ENCODE measurements around the gene ABHD15.

The ABHD15 gene

DNA sequence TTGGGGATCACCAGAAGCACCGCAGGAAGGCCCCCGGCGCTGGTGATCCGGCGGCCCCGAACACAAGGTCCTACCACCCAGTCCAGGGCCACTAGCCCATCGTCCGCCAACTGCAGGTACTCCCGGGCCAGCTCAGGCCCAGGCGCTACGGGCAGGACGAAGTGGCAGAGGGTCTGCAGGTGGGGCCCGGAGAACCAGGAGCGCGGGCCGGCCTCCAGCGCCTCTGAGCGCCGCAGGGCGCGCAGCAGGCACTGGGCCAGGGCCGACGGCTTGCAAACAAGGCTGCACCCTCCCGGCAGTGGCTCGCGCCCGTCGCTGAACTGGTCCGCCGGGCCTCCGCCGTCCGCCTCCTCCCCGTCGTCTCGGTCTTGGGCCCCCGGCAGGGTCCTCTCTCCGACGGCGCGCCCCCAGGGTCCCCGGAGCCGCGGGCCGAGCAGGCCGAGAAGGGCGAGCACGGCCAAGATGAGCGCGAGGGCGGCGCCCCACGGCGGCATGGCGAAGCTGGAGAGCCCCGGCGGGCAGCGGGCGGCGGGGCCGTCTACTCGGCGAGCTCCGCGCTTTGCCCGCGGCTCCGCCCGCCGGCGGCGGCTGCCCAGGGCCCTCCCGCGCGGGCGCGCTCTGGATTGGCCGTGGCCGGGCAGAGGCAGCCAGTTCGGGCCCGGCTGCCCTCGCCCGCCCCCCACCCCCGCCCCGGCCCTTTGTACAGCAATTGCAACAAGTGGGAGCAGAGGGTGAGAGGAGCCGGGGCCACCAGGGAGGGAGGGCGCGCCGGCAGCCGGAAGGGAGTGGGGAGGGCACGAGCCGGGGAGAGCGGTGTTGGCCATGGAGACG is at the start of gene ABHD15:
ABHD15 (minus strand) TSS at position 565 of the 831 bp plus-strand sequence; CDS start at position 494, 71 bp downstream.
- DNase-seq = peak; percentile 78

DNA sequence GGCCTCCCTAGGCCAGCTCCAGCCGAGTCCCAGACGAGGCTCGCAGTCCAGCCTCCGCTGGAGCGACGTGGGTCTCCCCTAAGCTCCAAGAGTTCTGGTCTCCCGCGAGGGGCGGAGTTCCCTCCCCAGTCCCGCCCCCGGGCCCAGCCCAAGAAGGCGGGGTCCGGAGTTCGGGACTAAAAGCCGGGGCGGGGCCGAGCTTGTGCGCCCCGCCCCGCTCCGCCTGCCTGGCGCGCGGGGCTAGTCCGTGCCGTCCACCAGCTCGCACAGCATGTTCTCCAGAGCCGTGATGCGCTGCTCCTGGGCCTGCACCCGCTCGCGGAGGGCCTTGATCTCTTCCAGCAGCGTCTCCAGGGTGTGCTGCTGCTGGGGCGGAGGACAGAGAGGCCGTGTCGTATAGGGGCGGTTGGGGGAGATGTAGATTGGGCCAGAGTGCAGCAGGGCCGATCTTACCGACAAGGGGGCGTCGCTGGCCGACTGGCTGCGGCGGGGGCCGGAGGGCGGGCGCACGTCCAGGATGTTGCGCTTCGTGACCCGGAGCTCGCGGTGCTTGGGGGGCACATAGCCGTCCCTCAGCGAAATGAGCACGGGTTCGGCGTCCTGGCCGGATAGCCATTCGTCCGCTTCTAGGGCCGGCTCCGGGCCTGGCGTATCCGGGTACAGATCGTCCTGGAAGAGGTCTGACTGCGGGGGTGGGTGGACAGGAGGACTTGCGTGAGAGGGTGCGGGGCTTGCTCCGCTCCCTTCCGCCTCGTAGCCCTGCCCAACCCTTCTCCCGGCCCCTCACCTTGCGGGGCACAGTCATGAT is 48.9 kb upstream of the ABHD15 start:
- DNase-seq = peak; percentile 90

GRCh38 chr17:29615048-29615385 is 48.2 kb upstream of the ABHD15 start:
- DNase-seq = peak; percentile 75

DNA sequence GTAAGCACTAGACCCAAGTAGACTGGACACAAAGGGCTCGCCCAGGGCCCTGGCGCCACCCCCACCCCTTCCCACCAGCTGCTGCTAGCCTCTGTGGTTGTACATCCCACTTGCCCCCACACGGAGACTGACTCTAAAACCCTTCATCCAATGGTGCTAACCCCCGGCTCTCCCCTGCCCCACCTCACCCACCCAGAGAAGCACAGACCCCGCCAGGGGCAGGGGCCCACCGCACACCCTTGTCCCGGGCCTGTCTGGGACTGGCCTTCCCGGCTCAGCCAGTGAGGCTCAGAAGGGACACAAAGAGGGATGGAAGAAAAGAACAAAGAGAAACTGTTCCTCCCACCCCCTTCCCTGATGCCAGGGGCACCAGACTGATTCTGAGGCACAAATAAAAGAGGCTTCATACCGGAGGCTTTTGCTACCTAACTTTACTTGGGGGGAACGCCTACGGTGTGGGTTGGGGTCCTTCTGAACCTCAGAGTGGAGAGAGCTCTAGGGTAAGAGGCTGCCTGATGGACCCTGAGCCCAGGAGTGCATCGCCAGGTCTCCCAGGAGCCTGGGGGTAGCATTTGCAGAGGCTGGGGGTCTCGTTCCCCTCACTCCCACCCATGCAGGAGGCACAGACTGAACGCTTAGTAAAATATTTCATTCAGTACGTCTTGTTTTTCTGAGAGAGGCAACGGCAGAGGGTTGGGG is 47.7 kb upstream of the ABHD15 start:
- DNase-seq = no peak

GRCh38 chr17:29613856-29614255 is 47.0 kb upstream of the ABHD15 start:
- DNase-seq = no peak

DNA sequence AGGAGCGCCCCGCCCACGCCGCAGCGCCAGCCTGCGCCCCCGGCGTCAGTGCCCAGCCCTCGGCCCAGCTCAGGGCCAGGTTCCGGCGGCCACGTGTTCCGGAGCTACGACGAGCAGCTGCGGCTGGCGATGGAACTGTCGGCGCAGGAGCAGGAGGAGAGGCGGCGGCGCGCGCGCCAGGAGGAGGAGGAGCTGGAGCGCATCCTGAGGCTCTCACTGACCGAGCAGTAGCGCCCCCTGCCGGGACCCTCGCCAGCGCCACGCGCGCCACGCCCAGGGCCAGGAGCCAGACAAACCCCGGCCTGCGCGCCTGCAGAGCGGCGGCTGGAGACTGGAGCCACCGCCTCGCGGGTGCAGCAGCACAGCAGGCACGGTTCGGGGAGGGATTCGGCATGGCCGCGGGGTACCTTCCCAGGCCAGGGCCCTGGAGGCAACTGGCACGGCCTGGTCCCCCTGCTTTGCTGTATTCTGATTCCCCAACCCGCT is 46.6 kb upstream of the ABHD15 start:
- peak; percentile 99 for DNase-seq

DNA sequence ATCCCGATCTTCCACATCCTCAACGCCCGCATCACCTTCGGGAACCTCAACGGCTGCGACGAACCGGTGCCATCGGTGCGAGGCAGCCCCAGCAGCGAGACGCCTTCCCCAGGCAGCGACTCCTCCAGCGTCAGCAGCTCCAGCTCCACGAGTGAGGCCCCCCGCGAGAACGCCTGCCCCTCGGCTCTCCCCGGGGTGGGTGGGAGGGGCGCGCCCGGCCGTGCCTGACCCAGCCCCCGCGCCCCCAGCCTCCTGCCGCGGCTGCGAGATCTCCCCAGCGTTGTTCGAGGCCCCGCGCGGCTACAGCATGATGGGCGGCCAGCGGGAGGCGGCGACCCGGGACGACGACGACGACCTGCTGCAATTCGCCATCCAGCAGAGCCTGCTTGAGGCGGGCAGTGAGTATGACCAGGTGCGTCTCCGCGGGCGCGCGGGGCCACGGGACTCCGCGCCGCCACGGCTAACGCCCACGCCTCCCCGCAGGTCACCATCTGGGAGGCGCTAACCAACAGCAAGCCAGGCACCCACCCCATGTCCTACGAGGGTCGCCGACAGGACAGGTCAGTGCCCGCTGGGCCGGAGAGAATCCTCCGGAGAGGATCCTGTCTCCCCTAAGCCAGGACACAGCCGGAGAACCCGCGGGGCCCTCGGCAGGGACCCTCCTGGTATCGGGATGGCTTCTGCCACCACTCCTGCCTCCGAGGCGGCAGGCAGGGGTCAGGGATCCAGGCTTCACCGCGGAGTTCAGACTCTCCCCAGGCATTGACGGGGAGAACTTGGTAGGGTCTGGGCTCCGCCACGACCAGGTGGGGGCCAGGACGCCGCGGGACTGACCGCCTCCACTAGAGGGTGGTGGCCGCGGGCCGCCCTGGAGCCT is 45.8 kb upstream of the ABHD15 start:
- DNase-seq = no peak

GRCh38 chr17:29612094-29612403 is 45.2 kb upstream of the ABHD15 start:
- DNase-seq = no peak

- no peak for DNase-seq
Measured at GRCh38 chr17:29611351-29612093, 44.7 kb upstream of the ABHD15 start.

DNA sequence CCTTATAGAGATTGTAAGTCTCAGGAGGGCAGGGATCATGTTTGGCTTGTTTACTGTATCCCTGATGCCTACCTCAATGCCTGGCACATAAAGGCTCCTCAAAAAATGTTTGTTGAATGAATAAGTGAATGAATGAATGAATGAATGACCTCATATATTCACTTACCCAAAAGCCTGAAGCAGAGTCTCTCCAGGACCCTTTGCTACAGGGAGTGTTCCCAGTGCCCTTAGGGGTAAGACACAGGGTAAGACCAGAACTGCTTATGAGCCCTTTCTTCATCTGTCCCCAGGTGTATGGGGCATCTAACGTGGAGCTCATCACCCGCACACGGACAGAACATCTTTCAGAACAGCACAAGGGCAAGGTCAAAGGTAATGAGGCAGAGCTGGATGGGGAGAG is 43.6 kb upstream of the ABHD15 start:
- no peak for DNase-seq

- DNase-seq = no peak
Measured at GRCh38 chr17:29608986-29609385, 42.1 kb upstream of the ABHD15 start.

GRCh38 chr17:29607557-29608195 is 40.8 kb upstream of the ABHD15 start:
- DNase-seq = no peak

GRCh38 chr17:29603109-29603674 is 36.4 kb upstream of the ABHD15 start:
- DNase-seq = no peak

DNA sequence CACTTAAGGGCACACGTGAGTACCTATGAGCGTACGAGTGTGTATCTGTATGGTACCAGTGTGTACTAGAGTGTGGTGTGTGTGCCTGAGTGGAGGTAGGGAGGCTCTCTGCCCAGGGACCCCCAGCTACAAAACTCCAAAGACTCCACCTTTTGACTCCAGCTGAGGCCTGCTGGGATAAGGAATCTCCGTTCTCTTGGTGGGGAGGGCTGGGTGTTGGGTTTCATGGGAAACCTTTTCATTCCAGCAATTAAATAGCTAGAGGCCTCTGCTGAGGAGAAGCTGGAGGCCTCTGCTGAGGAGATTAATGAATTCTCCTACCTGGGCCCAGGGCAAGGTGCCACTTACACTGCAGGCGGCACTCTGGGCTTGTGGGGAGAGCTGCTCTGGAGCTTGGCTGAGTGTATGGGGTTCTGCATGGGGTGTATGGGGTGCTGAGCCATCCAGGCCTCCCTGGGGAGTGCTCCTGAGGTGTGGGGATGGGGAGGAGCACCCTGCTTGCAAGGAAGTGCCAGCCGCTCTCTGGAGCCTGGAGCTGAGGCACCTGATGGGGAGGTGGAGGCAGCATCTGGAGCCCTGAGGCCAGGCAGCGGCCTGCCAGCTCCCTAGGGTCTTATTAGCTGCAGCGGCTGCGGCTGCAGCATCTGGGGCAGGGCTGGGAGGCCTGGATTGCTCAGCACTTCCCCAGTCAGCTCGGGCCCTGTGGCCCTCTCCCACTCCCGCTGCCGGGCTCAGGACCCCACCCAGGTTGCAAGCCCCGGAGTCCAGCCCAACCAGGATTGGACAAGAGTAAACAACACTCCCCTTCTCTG is 30.7 kb upstream of the ABHD15 start:
- no peak for DNase-seq

GRCh38 chr17:29596811-29597210 is 30.0 kb upstream of the ABHD15 start:
- DNase-seq = no peak

DNA sequence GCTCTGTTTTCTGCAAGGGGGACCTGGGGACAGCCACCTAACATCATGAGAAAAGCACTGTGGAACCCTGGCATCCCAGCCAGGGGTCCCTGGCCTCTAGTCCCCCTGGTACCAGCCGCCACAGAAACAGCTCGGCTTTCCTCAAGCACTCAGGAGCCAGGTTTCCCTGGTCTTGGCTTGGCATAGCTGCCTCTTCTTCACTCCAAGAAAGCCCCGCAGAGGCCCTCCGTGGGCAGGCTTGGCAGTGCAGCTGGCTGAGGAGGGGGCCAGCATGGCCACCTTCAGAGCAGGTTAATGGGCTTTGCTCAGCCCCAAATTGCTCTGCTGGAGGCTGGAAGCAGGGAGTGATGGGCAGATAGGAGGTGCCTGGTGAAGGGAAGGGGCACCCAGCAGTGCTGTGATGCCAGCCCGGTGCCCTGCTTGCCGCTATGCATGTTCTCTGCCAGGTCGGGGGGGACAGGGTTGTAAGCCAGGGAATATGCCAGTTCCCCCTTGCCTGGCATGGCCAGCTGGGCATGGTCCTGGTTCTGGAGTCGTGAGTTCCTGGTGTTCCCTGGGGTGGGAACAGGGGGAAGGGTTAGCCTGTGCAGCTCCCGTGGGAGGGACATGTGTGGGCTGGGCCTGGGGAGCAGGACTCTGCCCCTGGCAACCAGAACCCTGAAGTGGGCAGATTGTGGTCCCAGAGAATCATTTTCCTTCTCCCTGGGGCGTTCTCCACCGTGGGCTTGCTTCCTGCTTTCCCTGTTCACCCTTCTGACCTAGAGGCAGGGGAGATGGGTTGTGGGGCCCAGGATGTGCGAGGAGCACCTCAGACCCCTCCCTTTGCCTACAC is 29.3 kb upstream of the ABHD15 start:
- no peak for DNase-seq

GRCh38 chr17:29595107-29595942 is 28.5 kb upstream of the ABHD15 start:
- DNase-seq = no peak

- DNase-seq = no peak
Measured at GRCh38 chr17:29594519-29595090, 27.8 kb upstream of the ABHD15 start.
